Measurements from ENCODE around the gene URM1.
A peak's percentile ranks its signal among the peaks of the same experiment; 100 is the strongest.

Gene URM1

DNA sequence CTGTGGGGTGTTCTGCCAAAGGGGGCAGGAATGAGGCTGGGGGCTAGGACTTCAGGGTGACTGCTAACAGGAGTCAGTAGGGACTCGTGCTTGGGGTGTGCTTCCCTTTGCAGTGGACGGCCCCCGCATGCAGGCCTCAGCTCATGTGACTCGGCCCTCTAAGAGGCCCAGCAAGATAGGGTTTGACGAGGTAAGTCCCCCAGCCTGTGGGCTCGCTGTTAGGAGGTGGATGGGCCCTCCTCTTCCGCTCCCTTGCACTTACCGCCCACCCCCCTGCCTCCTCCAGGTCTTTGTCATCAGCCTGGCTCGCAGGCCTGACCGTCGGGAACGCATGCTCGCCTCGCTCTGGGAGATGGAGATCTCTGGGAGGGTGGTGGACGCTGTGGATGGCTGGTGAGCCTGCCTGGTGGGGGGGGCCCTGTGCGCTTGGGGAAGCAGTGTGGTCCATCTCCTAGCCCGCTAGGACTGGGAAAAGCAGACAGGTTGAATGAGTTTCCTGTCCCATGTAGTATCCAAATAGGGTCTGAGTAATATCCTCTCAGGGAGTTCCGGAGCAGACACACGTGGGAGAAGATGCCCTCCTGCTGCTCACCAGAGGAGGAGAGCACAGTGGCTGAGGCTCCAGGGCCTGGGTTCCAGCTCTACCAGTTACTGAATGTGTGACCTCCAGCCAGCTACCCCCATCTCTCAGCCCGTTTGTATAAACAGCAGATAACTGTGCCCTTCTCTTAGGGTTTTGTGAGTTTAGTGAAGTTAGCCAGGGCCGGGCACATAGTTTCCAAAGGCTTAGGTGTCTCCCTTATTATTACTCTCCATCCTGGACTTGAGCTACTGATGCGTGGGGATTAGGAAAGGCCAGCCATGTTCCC, 57.7 kb downstream of the URM1 start:
- no peak for FAIRE-seq

DNA sequence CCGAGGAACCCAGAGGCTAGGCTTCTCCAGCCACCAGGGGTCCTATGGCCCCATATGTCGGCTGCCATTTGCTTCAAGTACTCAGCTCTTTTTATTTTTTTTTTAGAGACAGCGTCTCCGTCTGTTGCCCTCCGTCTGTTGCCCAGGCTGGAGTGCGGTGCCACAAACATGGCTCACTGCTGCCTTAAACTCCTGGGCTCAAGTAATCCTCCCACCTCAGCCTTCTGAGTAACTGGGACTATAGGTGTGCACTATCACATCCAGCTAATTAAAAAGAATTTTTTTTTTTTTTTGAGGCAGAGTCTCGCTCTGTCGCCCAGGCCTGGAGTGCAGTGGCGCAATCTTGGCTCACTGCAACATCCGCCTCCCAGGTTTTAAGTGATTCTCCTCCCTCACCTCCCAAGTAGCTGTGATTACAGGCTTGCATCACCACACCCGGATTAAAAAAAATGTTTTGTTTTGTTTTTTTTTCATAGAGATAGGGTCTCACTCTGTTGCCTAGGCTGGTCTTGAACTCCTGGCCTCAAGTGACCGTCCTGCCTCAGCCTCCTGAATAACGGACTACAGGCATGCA, 58.4 kb downstream of the URM1 start:
- FAIRE-seq (no peak), DNase-seq (ENCODE audit: low spot score) (no peak)

More for the DNA sequence above, 57.7 kb downstream of the URM1 start:
- no peak for DNase-seq (ENCODE audit: low spot score)

DNA sequence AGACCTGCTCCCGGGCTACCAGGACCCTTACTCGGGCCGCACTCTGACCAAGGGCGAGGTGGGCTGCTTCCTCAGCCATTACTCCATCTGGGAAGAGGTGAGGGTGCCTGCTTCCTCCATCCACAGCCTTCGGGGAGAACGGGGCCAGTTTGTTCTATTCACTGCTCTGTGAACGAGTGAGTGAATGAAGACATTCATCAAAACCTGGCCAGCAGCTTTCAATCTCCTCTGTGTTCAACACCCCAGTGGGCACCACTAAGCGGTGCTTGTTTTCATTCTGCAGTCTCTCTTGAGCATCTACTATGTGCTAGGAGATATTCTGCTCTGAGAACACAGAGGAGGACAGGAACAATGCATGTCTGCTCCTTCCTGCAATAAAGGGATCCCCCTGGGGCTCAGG, 60.0 kb downstream of the URM1 start:
- no peak for FAIRE-seq

DNA sequence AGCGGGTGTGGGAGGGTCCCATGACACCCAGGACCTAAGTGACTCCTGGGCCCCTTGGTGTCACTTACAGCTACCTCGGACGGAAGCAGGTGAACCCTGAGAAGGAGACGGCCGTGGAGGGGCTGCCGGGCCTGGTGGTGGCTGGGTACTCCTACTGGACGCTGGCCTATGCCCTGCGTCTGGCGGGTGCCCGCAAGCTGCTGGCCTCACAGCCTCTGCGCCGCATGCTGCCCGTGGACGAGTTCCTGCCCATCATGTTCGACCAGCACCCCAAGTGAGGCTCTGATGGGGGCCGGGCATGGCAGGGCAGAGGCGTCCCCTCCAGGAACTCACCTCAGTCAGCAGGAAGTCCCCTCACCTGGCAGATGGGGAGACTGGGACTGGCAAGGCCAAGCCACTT, 63.2 kb downstream of the URM1 start:
- FAIRE-seq (no peak), DNase-seq (ENCODE audit: low spot score) (no peak)

More for the DNA sequence above, 60.0 kb downstream of the URM1 start:
- DNase-seq (ENCODE audit: low spot score): no peak

DNA sequence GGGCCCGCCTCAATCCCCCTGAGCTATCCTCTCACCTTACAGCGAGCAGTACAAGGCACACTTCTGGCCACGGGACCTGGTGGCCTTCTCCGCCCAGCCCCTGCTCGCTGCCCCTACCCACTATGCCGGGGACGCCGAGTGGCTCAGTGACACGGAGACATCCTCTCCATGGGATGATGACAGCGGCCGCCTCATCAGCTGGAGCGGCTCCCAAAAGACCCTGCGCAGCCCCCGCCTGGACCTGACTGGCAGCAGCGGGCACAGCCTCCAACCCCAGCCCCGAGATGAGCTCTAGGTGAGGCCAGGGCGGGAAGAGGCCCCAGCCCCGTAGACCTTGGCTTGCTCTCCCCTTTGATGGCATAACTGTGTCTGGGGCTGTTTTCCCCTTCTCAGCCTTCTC, 64.4 kb downstream of the URM1 start:
- no peak for FAIRE-seq
- DNase-seq (ENCODE audit: low spot score): no peak

DNA sequence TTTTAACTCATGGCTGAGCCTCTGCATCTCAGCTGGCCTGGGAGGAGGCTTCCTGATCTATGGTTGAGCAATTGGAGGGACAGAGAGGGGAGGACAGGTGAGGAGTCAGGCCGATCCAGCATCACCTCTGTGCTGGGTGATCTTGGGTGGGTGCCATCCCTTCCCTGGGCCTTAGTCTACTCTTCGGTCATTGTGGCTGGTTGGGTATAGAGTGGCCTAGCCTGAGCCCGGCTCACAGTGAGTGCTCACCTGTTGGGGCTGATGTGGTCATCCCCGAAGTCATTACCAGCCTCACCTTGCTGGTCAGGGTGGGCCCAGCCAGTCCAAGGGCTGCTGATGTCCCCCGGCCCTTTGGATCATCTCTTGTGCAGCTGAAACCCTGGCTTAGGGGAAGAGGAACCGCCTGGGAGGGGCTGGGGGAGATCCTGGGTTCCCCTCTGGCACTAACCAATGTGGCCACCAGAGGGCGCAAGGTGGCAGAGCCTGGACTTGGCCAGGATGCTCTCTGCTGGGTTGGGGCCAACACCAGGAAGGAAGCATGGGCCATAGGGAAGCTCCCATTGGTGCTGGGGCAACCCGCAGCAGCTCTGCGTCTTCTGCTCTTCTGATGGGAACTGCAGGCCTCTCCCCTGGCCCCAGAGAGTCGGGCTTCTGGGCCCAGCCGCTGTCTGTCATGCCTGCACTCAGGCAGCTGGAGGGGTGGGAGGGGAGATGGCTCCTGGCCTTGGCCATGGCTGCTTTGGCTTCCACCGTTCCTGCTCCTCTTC, 67.4 kb downstream of the URM1 start:
- FAIRE-seq (no peak), DNase-seq (ENCODE audit: low spot score) (peak; percentile 80)

DNA sequence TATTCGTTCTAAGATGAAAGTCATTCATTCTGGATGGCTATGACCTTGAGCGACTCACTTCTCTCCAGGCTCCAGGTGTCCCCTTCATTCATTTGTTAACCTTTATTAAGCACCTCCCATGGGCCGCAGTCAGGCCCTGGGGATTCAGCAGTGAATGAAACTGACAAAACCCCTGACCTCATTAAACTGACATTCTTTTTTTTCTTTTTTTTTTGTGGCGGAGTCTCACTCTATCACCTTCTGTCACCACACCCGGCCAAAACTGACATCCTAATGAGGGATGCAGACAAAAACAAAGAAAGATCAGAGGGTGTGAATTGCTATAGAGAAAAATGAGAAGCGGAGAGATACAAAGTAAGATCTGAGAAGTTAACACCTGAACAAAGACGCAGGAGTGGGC, 68.1 kb downstream of the URM1 start:
- FAIRE-seq (no peak), DNase-seq (ENCODE audit: low spot score) (no peak)

All from urothelium cell line (cell line).